T-helper 9 cell (primary cell): ENCODE measurements around the gene KAZN.

Experiments
- DNase-seq: peaks from one replicate; pipeline ENCODE4 v3.0.0-alpha.2; 2020

The KAZN gene

GRCh38 chr1:14872762-14873161 is 274.3 kb downstream of the KAZN start:
- no peak for DNase-seq

- no peak for DNase-seq
Measured at GRCh38 chr1:14873677-14874076, 275.2 kb downstream of the KAZN start.

- DNase-seq = no peak
Measured at GRCh38 chr1:14875524-14876509, 277.3 kb downstream of the KAZN start.

DNA sequence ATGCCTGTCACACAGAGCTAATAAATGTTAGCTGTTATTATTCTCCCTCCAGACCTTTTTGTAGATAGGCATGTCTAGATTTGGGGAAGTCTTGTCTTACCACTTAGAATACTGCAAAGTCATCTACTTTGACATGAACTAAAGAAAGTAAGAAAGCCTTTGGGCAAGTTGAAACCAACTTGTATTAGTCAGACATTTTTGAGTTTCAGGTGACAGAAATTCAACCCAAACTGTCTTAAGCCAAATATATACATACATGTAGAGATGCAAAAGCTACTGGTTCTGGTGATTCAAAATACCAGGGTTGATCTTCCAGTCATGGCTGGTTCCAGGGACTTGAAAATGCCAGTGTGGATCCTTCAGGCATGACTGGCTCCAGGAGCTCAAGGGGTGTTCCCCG is 278.3 kb downstream of the KAZN start:
- no peak for DNase-seq

DNA sequence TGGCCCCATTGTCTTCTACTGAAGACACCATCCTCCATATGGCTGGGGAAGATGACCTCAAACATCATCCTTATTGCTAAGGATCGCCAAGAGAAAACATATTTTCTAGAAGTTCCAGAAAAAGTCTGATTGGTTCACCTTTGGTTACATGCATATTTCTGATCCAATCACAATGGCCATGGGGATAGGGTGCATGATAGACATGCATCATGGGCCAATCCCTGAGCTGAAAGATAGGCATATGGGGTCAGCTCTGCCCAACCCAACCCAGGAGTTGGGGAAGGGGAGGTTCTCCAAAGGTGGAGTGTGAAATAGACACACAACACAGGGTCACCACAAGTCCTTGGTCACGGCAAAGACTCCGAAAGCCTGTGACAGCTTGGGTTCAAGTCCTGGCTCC is 278.7 kb downstream of the KAZN start:
- no peak for DNase-seq

DNA sequence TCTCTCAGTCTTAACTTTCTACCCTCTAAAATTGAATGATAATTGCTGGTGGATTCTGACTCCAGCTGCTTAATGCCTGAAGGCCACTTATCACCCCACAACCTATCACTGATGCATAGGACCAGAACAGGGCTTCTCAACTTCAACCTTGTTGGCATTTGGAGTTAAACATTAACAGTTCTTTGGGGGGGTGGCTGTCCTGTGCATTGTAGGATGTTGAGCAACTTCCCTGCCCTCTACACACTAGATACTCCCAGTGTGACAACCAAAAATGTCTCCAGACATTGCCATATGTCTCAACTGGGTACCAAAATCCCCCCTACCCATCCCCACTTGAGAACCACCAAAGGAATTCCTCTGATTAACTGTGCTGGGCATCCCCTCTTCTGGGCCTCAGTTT is 279.6 kb downstream of the KAZN start:
- DNase-seq = no peak

GRCh38 chr1:14878951-14879350 is 280.5 kb downstream of the KAZN start:
- no peak for DNase-seq

DNA sequence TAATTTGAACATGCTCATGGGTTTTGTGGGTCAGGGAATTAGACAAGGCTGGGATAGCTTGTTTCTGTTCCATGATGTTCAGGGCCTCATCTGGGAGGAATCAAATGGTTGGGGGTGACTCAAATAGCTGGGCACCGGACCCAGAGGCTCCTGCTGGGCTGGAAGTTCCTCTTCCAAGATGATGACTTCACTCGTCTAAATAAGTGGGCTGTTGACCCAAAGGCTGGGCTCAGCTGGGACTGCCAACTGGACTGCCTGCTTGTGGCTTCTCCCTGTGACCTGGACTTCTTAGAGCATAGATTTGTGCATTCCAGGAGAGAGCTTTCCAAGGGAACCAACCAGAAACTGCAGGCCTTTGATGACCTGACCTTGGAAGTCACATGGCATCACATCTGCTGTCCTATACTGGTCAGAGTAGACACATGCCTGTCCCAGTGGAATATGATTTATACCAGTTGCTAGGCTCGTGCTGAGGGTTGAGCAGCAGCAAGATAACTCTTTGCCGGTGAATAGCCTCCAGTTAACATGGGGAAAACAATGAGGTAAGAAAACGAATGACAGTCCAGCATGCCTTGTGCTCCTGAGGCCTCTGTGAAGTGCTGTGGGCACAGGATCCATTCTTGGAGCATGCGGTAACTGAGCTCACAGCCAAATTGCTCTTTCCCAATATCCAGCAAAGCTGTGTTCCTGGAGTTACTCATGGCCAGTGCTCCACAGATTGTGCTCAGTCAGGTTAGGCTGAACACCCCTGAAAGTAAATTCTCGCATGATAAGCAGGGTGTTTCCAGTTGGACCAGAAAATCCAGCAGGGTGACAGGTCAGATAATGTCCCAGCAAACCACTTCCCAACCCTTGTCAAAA is 282.2 kb downstream of the KAZN start:
- no peak for DNase-seq

- no peak for DNase-seq
Measured at GRCh38 chr1:14881775-14882672, 283.5 kb downstream of the KAZN start.

- DNase-seq = no peak
Measured at GRCh38 chr1:14884614-14885175, 286.2 kb downstream of the KAZN start.

GRCh38 chr1:14887044-14887566 is 288.6 kb downstream of the KAZN start:
- no peak for DNase-seq

DNA sequence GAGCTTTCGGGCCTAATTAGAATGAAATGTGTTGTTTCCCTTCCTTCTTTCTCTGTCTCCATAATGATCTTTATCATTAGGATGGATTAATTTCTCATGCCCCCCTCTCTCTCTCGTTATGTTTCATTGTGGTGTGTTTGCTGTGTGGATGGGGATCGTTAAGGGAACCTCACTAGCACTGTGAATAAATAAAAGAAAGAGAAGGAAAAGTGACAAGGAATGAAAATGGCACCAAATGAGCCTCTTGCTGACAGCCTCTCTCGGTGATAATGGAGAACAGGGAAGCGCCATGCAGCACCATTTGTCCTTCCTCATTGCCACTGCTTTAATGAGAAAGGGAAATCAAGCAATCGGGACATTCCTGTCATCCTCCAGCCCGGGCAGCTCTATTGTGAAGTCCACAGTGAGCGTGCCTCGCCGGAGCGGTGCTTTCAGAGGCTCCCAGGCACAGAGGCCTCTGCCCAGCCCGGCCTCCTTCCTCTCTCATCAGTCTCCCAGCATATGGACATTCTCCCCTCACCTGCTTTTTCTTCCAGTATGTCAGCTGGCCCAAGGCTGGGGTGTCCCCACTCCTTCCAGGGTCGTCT is 289.4 kb downstream of the KAZN start:
- no peak for DNase-seq

DNA sequence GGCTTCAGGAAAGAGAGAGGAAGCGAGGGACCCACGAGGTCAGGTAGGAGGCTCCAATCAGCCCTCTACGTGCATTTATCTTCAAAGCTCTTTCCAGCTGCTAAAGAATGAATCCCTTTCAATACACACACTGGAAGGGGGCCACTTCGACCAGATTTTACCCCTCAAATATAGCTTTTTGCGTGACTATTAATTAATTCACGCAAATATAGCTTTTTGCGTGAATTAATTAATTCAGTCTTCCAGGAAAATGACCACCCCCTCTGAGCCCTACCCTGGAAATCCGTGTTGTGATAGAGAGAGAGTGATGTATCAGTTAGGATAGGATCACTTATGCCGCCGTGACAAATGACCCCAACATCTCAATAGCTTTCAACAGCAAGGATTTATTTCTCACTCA is 289.9 kb downstream of the KAZN start:
- no peak for DNase-seq

DNA sequence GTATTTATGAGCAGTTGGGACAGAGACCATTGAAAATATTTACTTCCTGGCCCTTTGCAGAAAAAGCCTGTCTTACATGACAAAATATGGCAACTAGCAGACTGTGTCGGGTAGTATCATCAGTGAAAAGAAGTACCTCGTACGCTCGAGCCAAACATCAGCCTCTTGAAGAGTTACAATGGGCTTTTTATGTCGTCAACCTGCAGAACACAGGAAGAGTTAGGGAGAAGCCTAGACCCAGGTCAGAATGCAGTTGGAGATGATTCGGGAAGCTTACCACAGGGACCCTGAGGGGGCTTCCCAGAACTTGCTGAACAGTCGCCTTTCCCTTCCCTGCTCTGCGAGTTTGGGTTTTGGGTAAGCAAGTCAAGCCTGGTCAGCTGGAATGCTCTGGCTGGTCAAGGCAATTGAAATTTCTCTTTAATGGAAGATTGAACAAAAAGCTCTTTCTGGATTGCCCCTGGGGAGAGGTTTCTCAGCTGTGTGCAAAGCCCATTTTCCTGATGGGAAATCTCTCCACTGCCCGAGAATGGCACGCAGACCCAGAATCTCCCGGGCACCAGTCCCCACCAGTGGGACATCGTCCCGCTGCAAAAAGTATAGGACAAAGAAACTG is 291.4 kb downstream of the KAZN start:
- no peak for DNase-seq

GRCh38 chr1:14891991-14892390 is 293.5 kb downstream of the KAZN start:
- DNase-seq = no peak

DNA sequence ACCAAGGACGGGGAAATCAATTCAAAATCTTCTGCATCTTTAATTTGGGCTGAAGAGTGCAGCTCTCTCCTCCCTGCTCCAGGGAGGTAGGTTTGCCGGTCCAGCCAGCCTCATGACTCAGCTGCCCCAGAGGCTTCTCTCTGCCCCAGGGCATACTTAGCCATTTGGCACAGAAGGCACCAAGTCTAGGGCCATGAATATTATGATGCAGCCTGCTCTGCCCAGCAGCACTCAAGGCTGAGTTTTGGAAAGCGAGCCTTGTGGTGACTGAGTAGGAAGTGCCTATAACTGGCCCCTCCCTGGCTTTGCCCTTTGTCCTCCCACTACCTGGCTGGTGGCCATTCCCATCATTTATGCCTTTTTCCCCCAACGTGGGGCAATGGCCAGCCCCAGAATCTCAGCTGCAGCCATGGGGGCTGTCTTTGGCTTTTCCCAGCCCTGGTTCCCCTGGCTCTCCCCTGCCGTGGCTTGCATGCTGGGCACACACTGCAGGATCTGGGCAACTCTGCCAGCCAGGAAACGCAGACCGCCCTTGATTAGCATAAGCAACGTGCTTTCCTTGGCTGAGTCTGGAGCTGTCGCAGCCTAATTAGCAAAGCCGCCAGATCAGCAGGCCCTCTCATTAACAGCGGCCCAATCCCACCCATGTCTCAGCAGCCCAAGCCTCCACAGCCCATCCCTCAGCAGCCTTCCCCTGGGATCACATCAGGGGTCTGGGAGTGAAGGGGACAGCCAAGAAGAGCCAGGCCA is 296.5 kb downstream of the KAZN start:
- no peak for DNase-seq

DNA sequence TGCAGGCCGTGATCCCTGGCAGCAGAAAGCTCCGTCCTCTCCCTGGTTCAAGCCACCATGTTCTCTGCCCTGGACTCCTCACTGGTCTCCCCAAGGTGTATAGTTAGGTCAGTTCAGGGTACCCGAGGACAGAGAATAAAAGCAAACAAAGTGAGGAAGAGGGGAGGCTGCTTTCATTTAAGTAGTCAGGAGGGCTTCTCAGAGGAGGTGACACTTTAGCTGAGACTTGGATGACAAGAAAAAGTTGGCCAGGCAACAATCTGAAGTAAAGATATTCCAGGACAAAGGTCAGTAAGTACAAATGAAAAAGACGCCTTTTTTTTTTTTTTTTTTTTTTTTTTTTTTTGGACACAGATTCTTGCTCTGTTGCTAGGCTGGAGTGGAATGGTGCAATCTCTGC is 297.2 kb downstream of the KAZN start:
- DNase-seq = no peak

DNA sequence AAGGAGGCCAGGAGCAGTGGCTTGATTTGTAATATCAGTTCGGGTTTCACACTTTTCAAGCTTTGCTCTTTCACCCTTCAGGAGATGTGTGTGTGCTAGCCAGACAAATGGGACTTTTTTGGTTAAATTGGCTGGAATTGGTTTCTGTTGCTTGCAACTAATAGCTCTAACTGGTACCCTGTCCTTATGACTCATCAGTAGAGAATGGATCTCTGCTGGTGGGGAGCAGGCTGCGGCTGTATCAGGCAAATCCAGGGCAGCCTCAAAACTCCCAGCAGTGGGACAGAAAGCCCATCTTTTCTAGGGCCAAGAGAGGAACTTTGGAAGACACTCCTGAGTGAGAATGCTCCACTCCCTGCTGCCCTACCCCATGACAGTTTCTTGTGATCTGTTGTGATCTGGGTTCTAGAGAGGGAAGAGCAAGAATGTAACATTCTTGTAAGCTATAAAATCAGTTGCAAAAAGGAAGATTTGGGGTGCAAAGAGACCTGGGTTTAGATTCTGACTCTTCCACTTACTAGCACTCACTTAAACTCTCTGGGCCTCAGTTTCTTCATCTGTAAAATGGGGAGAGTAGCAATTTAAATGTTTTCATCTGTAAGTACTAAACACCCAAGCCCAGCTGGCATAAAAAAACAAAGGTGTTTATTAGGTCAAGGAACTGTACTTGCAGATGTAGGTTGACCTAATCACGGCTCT is 298.0 kb downstream of the KAZN start:
- DNase-seq = no peak

- no peak for DNase-seq
Measured at GRCh38 chr1:14897080-14897449, 298.6 kb downstream of the KAZN start.

DNA sequence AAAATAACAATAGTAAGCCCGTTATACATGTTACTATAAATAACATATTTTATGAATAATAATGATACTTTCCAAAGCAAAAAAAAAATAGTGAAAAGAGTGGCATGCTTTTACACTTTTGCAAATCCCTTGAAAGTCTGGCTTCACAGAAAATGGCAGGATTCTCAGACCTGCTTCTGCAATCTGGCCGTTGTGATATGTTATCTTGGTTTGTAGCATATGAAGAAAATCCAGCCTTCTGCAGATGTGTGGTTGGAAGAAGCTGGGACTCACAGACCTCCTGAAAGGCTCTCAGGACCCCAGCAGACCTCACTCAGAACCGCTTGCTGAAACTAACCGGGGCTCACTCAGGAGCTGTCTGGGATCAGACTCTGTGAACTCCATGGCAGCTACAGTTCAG is 299.1 kb downstream of the KAZN start:
- no peak for DNase-seq
